Epithelial cell of proximal tubule (primary cell): Measurements from ENCODE around the gene KIF12. TPM values are rescaled to one million over a fixed set of nuclear protein-coding genes. Genes with fewer than 3 reads are reported as not detected.

Experiments used
- DNase-seq: peaks from one replicate; pipeline ENCODE4 v3.0.0-alpha.2; 2011; ENCODE audit warnings: low read depth
- H3K4me3 ChIP-seq: 2 replicates; pipeline ENCODE4 v1.5.1; 2011; ENCODE audit warnings: low read depth, mild to moderate bottlenecking, low read length
- CTCF ChIP-seq: conservative IDR thresholded peaks from 2 replicates; pipeline ENCODE4 v1.5.1; 2012; ENCODE audit warnings: low read depth, mild to moderate bottlenecking, low read length
- total RNA-seq: library from RNA; depleted of rRNA; stranded (reverse); fragments of >200 nt; gene quantifications from 2 replicates; pipeline ENCODE4 v1.2.3, GENCODE V29; 2015

The KIF12 gene
- total RNA-seq, 1 donor from 2014 or later: 39.3 TPM

- DNase-seq: no peak
- peak; percentile 47 for TF ChIP-seq CTCF
- H3K4me3 ChIP-seq: no peak overlapping the region
These were observed 3.0 kb downstream of the KIF12 start for GRCh38 chr9:114096041-114096511.

GRCh38 chr9:114094971-114095370 is 4.1 kb downstream of the KIF12 start:
- no peak for TF ChIP-seq CTCF
- no peak overlapping the region for H3K4me3 ChIP-seq
- no peak for DNase-seq

GRCh38 chr9:114093761-114094505 is 5.2 kb downstream of the KIF12 start:
- DNase-seq: no peak
- H3K4me3 ChIP-seq: no peak overlapping the region
- TF ChIP-seq CTCF: no peak

- no peak for DNase-seq
- TF ChIP-seq CTCF: no peak
- H3K4me3 ChIP-seq: no peak overlapping the region
These were observed 6.0 kb downstream of the KIF12 start for GRCh38 chr9:114093031-114093471.

GRCh38 chr9:114092336-114092735 is 6.8 kb downstream of the KIF12 start:
- DNase-seq: no peak
- no peak for TF ChIP-seq CTCF
- no peak overlapping the region for H3K4me3 ChIP-seq

- DNase-seq: no peak
- H3K4me3 ChIP-seq: no peak overlapping the region
- TF ChIP-seq CTCF: no peak
These were observed 7.4 kb downstream of the KIF12 start for GRCh38 chr9:114091711-114092110.

GRCh38 chr9:114090798-114091197 is 8.3 kb downstream of the KIF12 start:
- no peak for DNase-seq
- TF ChIP-seq CTCF: no peak
- H3K4me3 ChIP-seq: no peak overlapping the region
